HEK293 (cell line): ENCODE data around the gene CRYBA4.

ENCODE experiments used
- EGR2 ChIP-seq: fragments of 450-650 bp; formaldehyde crosslinking; IDR thresholded peaks from 2 replicates; pipeline ENCODE4 v1.5.1; 2016; ENCODE audit warnings: low read depth, missing biosample characterization, missing genetic modification characterization
- FEZF1 ChIP-seq: fragments of 450-650 bp; formaldehyde crosslinking; IDR thresholded peaks from 2 replicates; pipeline ENCODE4 v1.5.1; 2016; ENCODE audit warnings: missing biosample characterization, missing genetic modification characterization
- KLF8 ChIP-seq: fragments of 450-650 bp; formaldehyde crosslinking; IDR thresholded peaks from 2 replicates; pipeline ENCODE4 v1.5.1; 2016; ENCODE audit warnings: missing biosample characterization, missing genetic modification characterization
- MZF1 ChIP-seq: fragments of 450-650 bp; formaldehyde crosslinking; IDR thresholded peaks from 2 replicates; pipeline ENCODE4 v1.5.1; 2017; ENCODE audit warnings: missing biosample characterization, missing genetic modification characterization, borderline replicate concordance
- OVOL3 ChIP-seq: fragments of 450-650 bp; formaldehyde crosslinking; IDR thresholded peaks from 2 replicates; pipeline ENCODE4 v1.5.1; 2016; ENCODE audit warnings: missing biosample characterization, missing genetic modification characterization
- ZBTB10 ChIP-seq: fragments of 450-650 bp; formaldehyde crosslinking; IDR thresholded peaks from 2 replicates; pipeline ENCODE4 v1.5.1; 2016; ENCODE audit warnings: missing biosample characterization, missing genetic modification characterization
- ZBTB8A ChIP-seq: fragments of 450-650 bp; formaldehyde crosslinking; IDR thresholded peaks from 2 replicates; pipeline ENCODE4 v1.5.1; 2016; ENCODE audit warnings: missing biosample characterization, missing genetic modification characterization
- ZFP37 ChIP-seq: fragments of 450-650 bp; formaldehyde crosslinking; IDR thresholded peaks from 2 replicates; pipeline ENCODE4 v1.5.1; 2016; ENCODE audit warnings: missing biosample characterization, missing genetic modification characterization
- ZNF174 ChIP-seq: fragments of 450-650 bp; formaldehyde crosslinking; IDR thresholded peaks from 2 replicates; pipeline ENCODE4 v1.5.0; 2017; ENCODE audit warnings: missing biosample characterization, mild to moderate bottlenecking, missing genetic modification characterization
- ZNF184 ChIP-seq: fragments of 450-650 bp; IDR thresholded peaks from 2 replicates; pipeline ENCODE4 v1.5.1; 2018; ENCODE audit warnings: missing biosample characterization, mild to moderate bottlenecking, missing genetic modification characterization
- ZNF202 ChIP-seq: fragments of 450-650 bp; formaldehyde crosslinking; IDR thresholded peaks from 2 replicates; pipeline ENCODE4 v1.5.1; 2016; ENCODE audit warnings: missing biosample characterization, missing genetic modification characterization, borderline replicate concordance
- ZNF24 ChIP-seq: fragments of 450-650 bp; formaldehyde crosslinking; IDR thresholded peaks from 2 replicates; pipeline ENCODE4 v1.5.1; 2016; ENCODE audit warnings: missing biosample characterization, missing genetic modification characterization
- ZNF366 ChIP-seq: fragments of 450-650 bp; formaldehyde crosslinking; conservative IDR thresholded peaks from 2 replicates; pipeline ENCODE4 v1.5.1; 2016; ENCODE audit warnings: missing biosample characterization, missing genetic modification characterization
- ZNF48 ChIP-seq: fragments of 450-650 bp; formaldehyde crosslinking; IDR thresholded peaks from 2 replicates; pipeline ENCODE4 v1.5.1; 2016; ENCODE audit warnings: missing biosample characterization, missing genetic modification characterization
- ZNF521 ChIP-seq: fragments of 450-650 bp; formaldehyde crosslinking; IDR thresholded peaks from 2 replicates; pipeline ENCODE4 v1.5.1; 2017; ENCODE audit warnings: missing biosample characterization, mild to moderate bottlenecking, missing genetic modification characterization
- ZNF530 ChIP-seq: fragments of 450-650 bp; formaldehyde crosslinking; IDR thresholded peaks from 2 replicates; pipeline ENCODE4 v1.5.1; 2016; ENCODE audit warnings: low read depth, missing biosample characterization, missing genetic modification characterization
- ZNF561 ChIP-seq: fragments of 450-650 bp; IDR thresholded peaks from 2 replicates; pipeline ENCODE4 v1.5.1; 2018; ENCODE audit warnings: missing biosample characterization, missing genetic modification characterization, borderline replicate concordance
- ZNF629 ChIP-seq: fragments of 450-650 bp; formaldehyde crosslinking; IDR thresholded peaks from 2 replicates; pipeline ENCODE4 v1.5.1; 2017; ENCODE audit warnings: missing biosample characterization, missing genetic modification characterization
- ZNF843 ChIP-seq: fragments of 450-650 bp; formaldehyde crosslinking; IDR thresholded peaks from 2 replicates; pipeline ENCODE4 v1.5.1; 2016; ENCODE audit warnings: missing biosample characterization, missing genetic modification characterization
- TF ChIP-seq, protein P1 (sequence below): fragments of 450-650 bp; formaldehyde crosslinking; IDR thresholded peaks from 2 replicates; pipeline ENCODE4 v1.5.1; 2016; ENCODE audit warnings: missing biosample characterization, missing genetic modification characterization
- TF ChIP-seq, protein P2 (sequence below): fragments of 450-650 bp; formaldehyde crosslinking; IDR thresholded peaks from 2 replicates; pipeline ENCODE4 v1.5.1; 2016; ENCODE audit warnings: missing biosample characterization, missing genetic modification characterization
- TF ChIP-seq, protein P3 (sequence below): fragments of 450-650 bp; formaldehyde crosslinking; IDR thresholded peaks from 2 replicates; pipeline ENCODE4 v1.5.1; 2016; ENCODE audit warnings: missing biosample characterization, missing genetic modification characterization
- TF ChIP-seq, protein P4 (sequence below): fragments of 450-650 bp; formaldehyde crosslinking; IDR thresholded peaks from 2 replicates; pipeline ENCODE4 v1.5.1; 2016; ENCODE audit warnings: missing biosample characterization, missing genetic modification characterization
- TF ChIP-seq, protein P5 (sequence below): fragments of 450-650 bp; formaldehyde crosslinking; IDR thresholded peaks from 2 replicates; pipeline ENCODE4 v1.5.1; 2017; ENCODE audit warnings: missing biosample characterization, missing genetic modification characterization
- TF ChIP-seq, protein P6 (sequence below): fragments of 450-650 bp; formaldehyde crosslinking; IDR thresholded peaks from 2 replicates; pipeline ENCODE4 v1.5.1; 2016; ENCODE audit warnings: missing biosample characterization, missing genetic modification characterization, low read depth

The CRYBA4 gene

GRCh38 chr22:26656891-26657851 is 35.4 kb downstream of the CRYBA4 start, which contains the start of gene MIAT (continued):
- TF ChIP-seq, protein P1, sequence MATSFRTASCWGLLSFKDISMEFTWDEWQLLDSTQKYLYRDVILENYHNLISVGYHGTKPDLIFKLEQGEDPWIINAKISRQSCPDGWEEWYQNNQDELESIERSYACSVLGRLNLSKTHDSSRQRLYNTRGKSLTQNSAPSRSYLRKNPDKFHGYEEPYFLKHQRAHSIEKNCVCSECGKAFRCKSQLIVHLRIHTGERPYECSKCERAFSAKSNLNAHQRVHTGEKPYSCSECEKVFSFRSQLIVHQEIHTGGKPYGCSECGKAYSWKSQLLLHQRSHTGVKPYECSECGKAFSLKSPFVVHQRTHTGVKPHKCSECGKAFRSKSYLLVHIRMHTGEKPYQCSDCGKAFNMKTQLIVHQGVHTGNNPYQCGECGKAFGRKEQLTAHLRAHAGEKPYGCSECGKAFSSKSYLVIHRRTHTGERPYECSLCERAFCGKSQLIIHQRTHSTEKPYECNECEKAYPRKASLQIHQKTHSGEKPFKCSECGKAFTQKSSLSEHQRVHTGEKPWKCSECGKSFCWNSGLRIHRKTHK (tag by site-specific recombination) = no peak
- TF ChIP-seq ZNF843 (tag by site-specific recombination) (no peak), EGR2 (peak; percentile 82), ZBTB8A (tag by site-specific recombination) (0 out of 2 replicates have a peak, but pooled peaks have one; percentile 38), ZBTB10 (tag by site-specific recombination) (no peak), ZNF521 (tag by site-specific recombination) (no peak), ZNF629 (tag by site-specific recombination) (no peak), ZNF530 (no peak), KLF8 (tag by site-specific recombination) (peak; percentile 28; the same call in 1 of the 2 replicates), ZNF48 (tag by site-specific recombination) (no peak), FEZF1 (tag by site-specific recombination) (no peak), ZNF24 (tag by site-specific recombination) (no peak), ZFP37 (no peak), MZF1 (no peak), ZNF561 (tag by site-specific recombination) (no peak), OVOL3 (tag by site-specific recombination) (no peak), ZNF184 (tag by site-specific recombination) (0 out of 2 replicates have a peak, but pooled peaks have one; percentile 28), ZNF202 (tag by site-specific recombination) (no peak), ZNF366 (tag by site-specific recombination) (no peak), ZNF174 (tag by site-specific recombination) (no peak)
- TF ChIP-seq, protein P2, sequence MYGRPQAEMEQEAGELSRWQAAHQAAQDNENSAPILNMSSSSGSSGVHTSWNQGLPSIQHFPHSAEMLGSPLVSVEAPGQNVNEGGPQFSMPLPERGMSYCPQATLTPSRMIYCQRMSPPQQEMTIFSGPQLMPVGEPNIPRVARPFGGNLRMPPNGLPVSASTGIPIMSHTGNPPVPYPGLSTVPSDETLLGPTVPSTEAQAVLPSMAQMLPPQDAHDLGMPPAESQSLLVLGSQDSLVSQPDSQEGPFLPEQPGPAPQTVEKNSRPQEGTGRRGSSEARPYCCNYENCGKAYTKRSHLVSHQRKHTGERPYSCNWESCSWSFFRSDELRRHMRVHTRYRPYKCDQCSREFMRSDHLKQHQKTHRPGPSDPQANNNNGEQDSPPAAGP = no peak
- TF ChIP-seq, protein P3, sequence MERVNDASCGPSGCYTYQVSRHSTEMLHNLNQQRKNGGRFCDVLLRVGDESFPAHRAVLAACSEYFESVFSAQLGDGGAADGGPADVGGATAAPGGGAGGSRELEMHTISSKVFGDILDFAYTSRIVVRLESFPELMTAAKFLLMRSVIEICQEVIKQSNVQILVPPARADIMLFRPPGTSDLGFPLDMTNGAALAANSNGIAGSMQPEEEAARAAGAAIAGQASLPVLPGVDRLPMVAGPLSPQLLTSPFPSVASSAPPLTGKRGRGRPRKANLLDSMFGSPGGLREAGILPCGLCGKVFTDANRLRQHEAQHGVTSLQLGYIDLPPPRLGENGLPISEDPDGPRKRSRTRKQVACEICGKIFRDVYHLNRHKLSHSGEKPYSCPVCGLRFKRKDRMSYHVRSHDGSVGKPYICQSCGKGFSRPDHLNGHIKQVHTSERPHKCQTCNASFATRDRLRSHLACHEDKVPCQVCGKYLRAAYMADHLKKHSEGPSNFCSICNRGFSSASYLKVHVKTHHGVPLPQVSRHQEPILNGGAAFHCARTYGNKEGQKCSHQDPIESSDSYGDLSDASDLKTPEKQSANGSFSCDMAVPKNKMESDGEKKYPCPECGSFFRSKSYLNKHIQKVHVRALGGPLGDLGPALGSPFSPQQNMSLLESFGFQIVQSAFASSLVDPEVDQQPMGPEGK (tag by site-specific recombination) = peak; percentile 71; the same call in 1 of the 2 replicates
- TF ChIP-seq, protein P4, sequence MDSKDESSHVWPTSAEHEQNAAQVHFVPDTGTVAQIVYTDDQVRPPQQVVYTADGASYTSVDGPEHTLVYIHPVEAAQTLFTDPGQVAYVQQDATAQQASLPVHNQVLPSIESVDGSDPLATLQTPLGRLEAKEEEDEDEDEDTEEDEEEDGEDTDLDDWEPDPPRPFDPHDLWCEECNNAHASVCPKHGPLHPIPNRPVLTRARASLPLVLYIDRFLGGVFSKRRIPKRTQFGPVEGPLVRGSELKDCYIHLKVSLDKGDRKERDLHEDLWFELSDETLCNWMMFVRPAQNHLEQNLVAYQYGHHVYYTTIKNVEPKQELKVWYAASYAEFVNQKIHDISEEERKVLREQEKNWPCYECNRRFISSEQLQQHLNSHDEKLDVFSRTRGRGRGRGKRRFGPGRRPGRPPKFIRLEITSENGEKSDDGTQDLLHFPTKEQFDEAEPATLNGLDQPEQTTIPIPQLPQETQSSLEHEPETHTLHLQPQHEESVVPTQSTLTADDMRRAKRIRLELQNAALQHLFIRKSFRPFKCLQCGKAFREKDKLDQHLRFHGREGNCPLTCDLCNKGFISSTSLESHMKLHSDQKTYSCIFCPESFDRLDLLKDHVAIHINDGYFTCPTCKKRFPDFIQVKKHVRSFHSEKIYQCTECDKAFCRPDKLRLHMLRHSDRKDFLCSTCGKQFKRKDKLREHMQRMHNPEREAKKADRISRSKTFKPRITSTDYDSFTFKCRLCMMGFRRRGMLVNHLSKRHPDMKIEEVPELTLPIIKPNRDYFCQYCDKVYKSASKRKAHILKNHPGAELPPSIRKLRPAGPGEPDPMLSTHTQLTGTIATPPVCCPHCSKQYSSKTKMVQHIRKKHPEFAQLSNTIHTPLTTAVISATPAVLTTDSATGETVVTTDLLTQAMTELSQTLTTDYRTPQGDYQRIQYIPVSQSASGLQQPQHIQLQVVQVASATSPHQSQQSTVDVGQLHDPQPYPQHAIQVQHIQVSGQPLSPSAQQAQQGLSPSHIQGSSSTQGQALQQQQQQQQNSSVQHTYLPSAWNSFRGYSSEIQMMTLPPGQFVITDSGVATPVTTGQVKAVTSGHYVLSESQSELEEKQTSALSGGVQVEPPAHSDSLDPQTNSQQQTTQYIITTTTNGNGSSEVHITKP (tag by site-specific recombination) = peak; percentile 25; the same call in 1 of the 2 replicates
- TF ChIP-seq, protein P5, sequence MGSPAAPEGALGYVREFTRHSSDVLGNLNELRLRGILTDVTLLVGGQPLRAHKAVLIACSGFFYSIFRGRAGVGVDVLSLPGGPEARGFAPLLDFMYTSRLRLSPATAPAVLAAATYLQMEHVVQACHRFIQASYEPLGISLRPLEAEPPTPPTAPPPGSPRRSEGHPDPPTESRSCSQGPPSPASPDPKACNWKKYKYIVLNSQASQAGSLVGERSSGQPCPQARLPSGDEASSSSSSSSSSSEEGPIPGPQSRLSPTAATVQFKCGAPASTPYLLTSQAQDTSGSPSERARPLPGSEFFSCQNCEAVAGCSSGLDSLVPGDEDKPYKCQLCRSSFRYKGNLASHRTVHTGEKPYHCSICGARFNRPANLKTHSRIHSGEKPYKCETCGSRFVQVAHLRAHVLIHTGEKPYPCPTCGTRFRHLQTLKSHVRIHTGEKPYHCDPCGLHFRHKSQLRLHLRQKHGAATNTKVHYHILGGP (tag by site-specific recombination) = no peak
- TF ChIP-seq, protein P6, sequence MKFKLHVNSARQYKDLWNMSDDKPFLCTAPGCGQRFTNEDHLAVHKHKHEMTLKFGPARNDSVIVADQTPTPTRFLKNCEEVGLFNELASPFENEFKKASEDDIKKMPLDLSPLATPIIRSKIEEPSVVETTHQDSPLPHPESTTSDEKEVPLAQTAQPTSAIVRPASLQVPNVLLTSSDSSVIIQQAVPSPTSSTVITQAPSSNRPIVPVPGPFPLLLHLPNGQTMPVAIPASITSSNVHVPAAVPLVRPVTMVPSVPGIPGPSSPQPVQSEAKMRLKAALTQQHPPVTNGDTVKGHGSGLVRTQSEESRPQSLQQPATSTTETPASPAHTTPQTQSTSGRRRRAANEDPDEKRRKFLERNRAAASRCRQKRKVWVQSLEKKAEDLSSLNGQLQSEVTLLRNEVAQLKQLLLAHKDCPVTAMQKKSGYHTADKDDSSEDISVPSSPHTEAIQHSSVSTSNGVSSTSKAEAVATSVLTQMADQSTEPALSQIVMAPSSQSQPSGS = no peak
